ENCODE results near the gene UBE2D2.

The UBE2D2 gene

GRCh38 chr5:139638736-139639618 lies 77.8 kb downstream of the UBE2D2 start:
- Histone ChIP-seq H3K4me3 (ENCODE audit: low read length) (no peak overlapping the region), H3K36me3 (ENCODE audit: insufficient read depth, low read length) (no peaks in the 10 kb centered on the region), H3K27me3 (ENCODE audit: control insufficient read depth, insufficient read depth, low read length) (no peaks in the 10 kb centered on the region), H3K9ac (ENCODE audit: low read depth, low read length) (peak overlapping the region; percentile 88), H3K4me1 (ENCODE audit: control insufficient read depth, insufficient read depth, low read length) (peaks cover 51% of the 10 kb centered on the region), H3K9me3 (replicated peaks; ENCODE audit: low read length) (no peaks in the 10 kb centered on the region), H3K4me2 (ENCODE audit: low read length) (peak overlapping the region; percentile 78)

- no peaks in the 10 kb centered on the region for H3K27me3 ChIP-seq (ENCODE audit: control insufficient read depth, insufficient read depth, low read length)
- no peaks in the 10 kb centered on the region for H3K9me3 ChIP-seq (replicated peaks; ENCODE audit: low read length)
- peaks cover 51% of the 10 kb centered on the region for H3K4me1 ChIP-seq (ENCODE audit: control insufficient read depth, insufficient read depth, low read length)
- no peak overlapping the region for H3K9ac ChIP-seq (ENCODE audit: low read depth, low read length)
- no peaks in the 10 kb centered on the region for H3K36me3 ChIP-seq (ENCODE audit: insufficient read depth, low read length)
- no peak overlapping the region for H3K4me3 ChIP-seq (ENCODE audit: low read length)
- H3K4me2 ChIP-seq (ENCODE audit: low read length): no peak overlapping the region
Measured at GRCh38 chr5:139639619-139640380, 78.7 kb downstream of the UBE2D2 start.

GRCh38 chr5:139640421-139641115 lies 79.4 kb downstream of the UBE2D2 start:
- H3K9ac ChIP-seq (ENCODE audit: low read depth, low read length): no peak overlapping the region
- no peaks in the 10 kb centered on the region for H3K36me3 ChIP-seq (ENCODE audit: insufficient read depth, low read length)
- H3K4me2 ChIP-seq (ENCODE audit: low read length): no peak overlapping the region
- no peak overlapping the region for H3K4me3 ChIP-seq (ENCODE audit: low read length)
- H3K27me3 ChIP-seq (ENCODE audit: control insufficient read depth, insufficient read depth, low read length): no peaks in the 10 kb centered on the region
- H3K4me1 ChIP-seq (ENCODE audit: control insufficient read depth, insufficient read depth, low read length): peaks cover 47% of the 10 kb centered on the region
- H3K9me3 ChIP-seq (replicated peaks; ENCODE audit: low read length): no peaks in the 10 kb centered on the region

- Histone ChIP-seq H3K36me3 (ENCODE audit: insufficient read depth, low read length) (no peaks in the 10 kb centered on the region), H3K9me3 (replicated peaks; ENCODE audit: low read length) (no peaks in the 10 kb centered on the region), H3K4me1 (ENCODE audit: control insufficient read depth, insufficient read depth, low read length) (peaks cover 39% of the 10 kb centered on the region), H3K27me3 (ENCODE audit: control insufficient read depth, insufficient read depth, low read length) (no peaks in the 10 kb centered on the region), H3K4me2 (ENCODE audit: low read length) (no peak overlapping the region), H3K9ac (ENCODE audit: low read depth, low read length) (no peak overlapping the region), H3K4me3 (ENCODE audit: low read length) (no peak overlapping the region)
Measured at GRCh38 chr5:139641116-139642080, 80.3 kb downstream of the UBE2D2 start.

GRCh38 chr5:139642213-139642612 lies 81.1 kb downstream of the UBE2D2 start:
- no peak overlapping the region for H3K4me3 ChIP-seq (ENCODE audit: low read length)
- no peaks in the 10 kb centered on the region for H3K9me3 ChIP-seq (replicated peaks; ENCODE audit: low read length)
- peaks cover 34% of the 10 kb centered on the region for H3K4me1 ChIP-seq (ENCODE audit: control insufficient read depth, insufficient read depth, low read length)
- H3K36me3 ChIP-seq (ENCODE audit: insufficient read depth, low read length): no peaks in the 10 kb centered on the region
- no peak overlapping the region for H3K4me2 ChIP-seq (ENCODE audit: low read length)
- H3K27me3 ChIP-seq (ENCODE audit: control insufficient read depth, insufficient read depth, low read length): no peaks in the 10 kb centered on the region
- no peak overlapping the region for H3K9ac ChIP-seq (ENCODE audit: low read depth, low read length)

GRCh38 chr5:139642891-139643871 lies 82.0 kb downstream of the UBE2D2 start:
- Histone ChIP-seq H3K9me3 (replicated peaks; ENCODE audit: low read length) (no peaks in the 10 kb centered on the region), H3K9ac (ENCODE audit: low read depth, low read length) (no peak overlapping the region), H3K4me1 (ENCODE audit: control insufficient read depth, insufficient read depth, low read length) (peaks cover 32% of the 10 kb centered on the region), H3K27me3 (ENCODE audit: control insufficient read depth, insufficient read depth, low read length) (no peaks in the 10 kb centered on the region), H3K4me2 (ENCODE audit: low read length) (no peak overlapping the region), H3K36me3 (ENCODE audit: insufficient read depth, low read length) (no peaks in the 10 kb centered on the region), H3K4me3 (ENCODE audit: low read length) (no peak overlapping the region)

- H3K36me3 ChIP-seq (ENCODE audit: insufficient read depth, low read length): no peaks in the 10 kb centered on the region
- no peaks in the 10 kb centered on the region for H3K9me3 ChIP-seq (replicated peaks; ENCODE audit: low read length)
- no peak overlapping the region for H3K4me3 ChIP-seq (ENCODE audit: low read length)
- no peak overlapping the region for H3K4me2 ChIP-seq (ENCODE audit: low read length)
- H3K9ac ChIP-seq (ENCODE audit: low read depth, low read length): no peak overlapping the region
- peaks cover 24% of the 10 kb centered on the region for H3K4me1 ChIP-seq (ENCODE audit: control insufficient read depth, insufficient read depth, low read length)
- H3K27me3 ChIP-seq (ENCODE audit: control insufficient read depth, insufficient read depth, low read length): no peaks in the 10 kb centered on the region
Measured at GRCh38 chr5:139644001-139644456, 82.9 kb downstream of the UBE2D2 start.

GRCh38 chr5:139644646-139645429 lies 83.7 kb downstream of the UBE2D2 start:
- H3K27me3 ChIP-seq (ENCODE audit: control insufficient read depth, insufficient read depth, low read length): no peaks in the 10 kb centered on the region
- no peak overlapping the region for H3K4me3 ChIP-seq (ENCODE audit: low read length)
- H3K4me2 ChIP-seq (ENCODE audit: low read length): no peak overlapping the region
- H3K9me3 ChIP-seq (replicated peaks; ENCODE audit: low read length): no peaks in the 10 kb centered on the region
- no peak overlapping the region for H3K9ac ChIP-seq (ENCODE audit: low read depth, low read length)
- H3K4me1 ChIP-seq (ENCODE audit: control insufficient read depth, insufficient read depth, low read length): peaks cover 16% of the 10 kb centered on the region
- no peaks in the 10 kb centered on the region for H3K36me3 ChIP-seq (ENCODE audit: insufficient read depth, low read length)

GRCh38 chr5:139645430-139645871 lies 84.3 kb downstream of the UBE2D2 start:
- H3K9ac ChIP-seq (ENCODE audit: low read depth, low read length): no peak overlapping the region
- no peak overlapping the region for H3K4me2 ChIP-seq (ENCODE audit: low read length)
- no peaks in the 10 kb centered on the region for H3K27me3 ChIP-seq (ENCODE audit: control insufficient read depth, insufficient read depth, low read length)
- H3K9me3 ChIP-seq (replicated peaks; ENCODE audit: low read length): no peaks in the 10 kb centered on the region
- no peak overlapping the region for H3K4me3 ChIP-seq (ENCODE audit: low read length)
- H3K36me3 ChIP-seq (ENCODE audit: insufficient read depth, low read length): peaks cover 3% of the 10 kb centered on the region
- peaks cover 10% of the 10 kb centered on the region for H3K4me1 ChIP-seq (ENCODE audit: control insufficient read depth, insufficient read depth, low read length)
